SK-N-MC (cell line): Measurements from ENCODE around the gene KCNC3.
"Not testable (repeated sequence)": the region's sequence is repeated elsewhere in the genome, so short reads cannot be mapped to it uniquely, and the experiment has no call there.

Experiments used
- EZH2 ChIP-seq: fragments of 200-600 bp; sonication (generic); IDR thresholded peaks from one replicate; pipeline ENCODE4 v1.6.1; 2017; ENCODE audit warnings: antibody characterized with exemption
- FOXP2 ChIP-seq: optimal IDR thresholded peaks from 2 replicates; pipeline ENCODE3; 2011; ENCODE audit warnings: mild to moderate bottlenecking, moderate library complexity; ENCODE audit not compliant: insufficient read depth; ENCODE audit errors: extremely low read length, control extremely low read depth
- POLR2AphosphoS5 ChIP-seq: IDR thresholded peaks from 2 replicates; pipeline ENCODE4 v1.6.1; 2012; ENCODE audit warnings: mild to moderate bottlenecking, low read depth, low read length, borderline replicate concordance

DNA sequence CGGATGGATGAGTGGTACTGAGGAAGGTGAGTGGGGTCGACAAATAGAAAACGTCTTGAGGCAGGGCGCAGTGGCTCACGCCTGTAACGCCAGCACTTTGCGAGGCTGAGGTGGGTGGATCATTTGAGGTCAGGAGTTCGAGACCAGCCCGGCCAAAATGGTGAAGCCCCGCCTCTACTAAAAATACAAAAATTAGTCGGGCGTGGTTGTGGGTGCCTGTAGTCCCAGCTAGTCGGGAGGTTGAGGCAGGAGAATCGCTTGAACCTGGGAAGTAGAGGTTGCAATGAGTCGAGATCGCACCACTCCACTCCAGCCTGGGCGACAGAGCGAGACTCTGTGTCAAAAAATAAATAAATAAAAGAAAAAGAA, 733 bp upstream of the KCNC3 start:
- not testable (repeated sequence) for TF ChIP-seq POLR2AphosphoS5, EZH2, FOXP2
